Gastroesophageal sphincter (tissue), 4 donors: Measurements from ENCODE around the gene HDDC3. TPM values are rescaled to one million over a fixed set of nuclear protein-coding genes. Genes with fewer than 3 reads are reported as not detected.

Experiments
- ATAC-seq: fragments of 150-250 bp; one replicate; pipeline ENCODE4 v1.9.1; 2016; ENCODE audit warnings: mild to moderate bottlenecking, moderate library complexity
- H3K27ac ChIP-seq, 4 donors: fragments of 200-600 bp; sonication (generic) in 3 of 4; 1 replicate in 3 of 4; 2 replicates in 1 of 4; pipeline ENCODE4 v1.5.1; 2016 to 2019
- H3K27me3 ChIP-seq: fragments of 200-600 bp; sonication (generic); one replicate; pipeline ENCODE4 v1.5.1; 2019
- H3K36me3 ChIP-seq, 2 donors: fragments of 200-600 bp; sonication (generic); one replicate each; pipeline ENCODE4 v1.5.1; 2019; ENCODE audit warnings: control low read depth in 1 of 2
- H3K4me1 ChIP-seq, 3 donors: fragments of 200-600 bp; sonication (generic); 1 replicate in 2 of 3; 2 replicates in 1 of 3; pipeline ENCODE4 v1.5.1; 2016 to 2019; ENCODE audit warnings: control low read depth in 2 of 3
- H3K4me3 ChIP-seq, 2 donors: fragments of 200-600 bp; sonication (generic); one replicate each; pipeline ENCODE4 v1.5.1; 2019; ENCODE audit warnings: mild to moderate bottlenecking in 1 of 2, moderate library complexity in 1 of 2
- H3K9me3 ChIP-seq, 3 donors: fragments of 200-600 bp; sonication (generic); one replicate each; pipeline ENCODE4 v1.5.1; 2017 to 2019; ENCODE audit warnings: control low read depth in 2 of 3
- CTCF ChIP-seq, 4 experiments: fragments of 200-600 bp in 2 of 4; fragments of 450-650 bp in 2 of 4; sonication (generic) in 1 of 4; IDR thresholded peaks; one replicate each; pipeline ENCODE4 v1.5.1; 2017 to 2019; ENCODE audit warnings: antibody characterized with exemption in 4 of 4, mild to moderate bottlenecking in 2 of 4, moderate library complexity in 2 of 4
- EP300 ChIP-seq: sonication (generic); formaldehyde crosslinking; IDR thresholded peaks from one replicate; pipeline ENCODE4 v1.6.1; 2017; ENCODE audit warnings: antibody characterized with exemption, mild to moderate bottlenecking
- POLR2A ChIP-seq, 2 donors: fragments of 450-650 bp; IDR thresholded peaks; one replicate each; pipeline ENCODE4 v1.6.1; 2017; ENCODE audit warnings: antibody characterized with exemption in 2 of 2, mild to moderate bottlenecking in 2 of 2, moderate library complexity in 1 of 2
- POLR2AphosphoS5 ChIP-seq: sonication (generic); formaldehyde crosslinking; IDR thresholded peaks from one replicate; pipeline ENCODE4 v1.6.1; 2017; ENCODE audit warnings: antibody characterized with exemption
- WGBS, 2 donors: methylation state at CpG; one replicate each; pipeline ENCODE4 v1.1.5; 2018; ENCODE audit warnings: low coverage in 1 of 2; 5-methylcytosine and 5-hydroxymethylcytosine counted together
- total RNA-seq, 4 donors: library from RNA; depleted of rRNA; stranded (reverse); fragments of >200 nt; gene quantifications; one replicate each; pipeline ENCODE4 v1.1.0, GENCODE V29; 2016

The HDDC3 gene
- total RNA-seq = 10 to 100 TPM in 2 of 4 donors, 1 to 10 TPM in 2; 5.9 to 17.1 (median 8.3) TPM

- Histone ChIP-seq H3K9me3 (no peaks in the 10 kb centered on the region), H3K4me3 (peak within 1 kb of the TSS; percentile 68 to 81), H3K36me3 (peaks cover 0 to 3% of the 10 kb centered on the region in 2 donors), H3K27ac (peak within 1 kb of the TSS; percentile 36 to 92 (median 88)), H3K4me1 (peaks cover 0 to 71% (median 34%) of the 10 kb centered on the region in 3 donors), H3K27me3 (no peaks in the 10 kb centered on the region)
- 0 to 16% methylated on average over 2 to 4 of the region's 52 CpGs for WGBS, 2 donors
- TF ChIP-seq EP300 = no peak
- peak; percentile 51 to 69 for TF ChIP-seq POLR2A (IDR thresholded peaks at IDR 0.05)
- TF ChIP-seq POLR2AphosphoS5 = peak; percentile 78
- TF ChIP-seq CTCF (IDR thresholded peaks at IDR 0.05) = peak; percentile 85 to 96 (median 90)
- ATAC-seq = peak; percentile 74
Observed at GRCh38 chr15:90931828-90932659, at the start of gene HDDC3. Gene HDDC3 (minus strand): TSS chr15:90932549. CDS start chr15:90932540, 9 bp downstream.

- Histone ChIP-seq H3K27me3 (no peaks in the 10 kb centered on the region), H3K27ac (no peak overlapping the region), H3K4me3 (no peak overlapping the region), H3K36me3 (peaks cover 0 to 10% of the 10 kb centered on the region in 2 donors), H3K4me1 (no peaks in the 10 kb centered on the region), H3K9me3 (no peaks in the 10 kb centered on the region)
- 75 to 88% methylated on average over 1 to 2 of the region's 5 CpGs for WGBS, 2 donors
- ATAC-seq = no peak
- TF ChIP-seq CTCF (IDR thresholded peaks at IDR 0.05) = no peak
- TF ChIP-seq POLR2AphosphoS5 = no peak
- no peak for TF ChIP-seq EP300
- no peak for TF ChIP-seq POLR2A (IDR thresholded peaks at IDR 0.05)
Observed at GRCh38 chr15:90982135-90982534, 49.8 kb upstream of the HDDC3 start.

GRCh38 chr15:90981681-90982080 is 49.3 kb upstream of the HDDC3 start:
- TF ChIP-seq POLR2A (IDR thresholded peaks at IDR 0.05) = no peak
- no peak for TF ChIP-seq EP300
- TF ChIP-seq CTCF (IDR thresholded peaks at IDR 0.05) = no peak
- no peak for TF ChIP-seq POLR2AphosphoS5
- Histone ChIP-seq H3K9me3 (no peaks in the 10 kb centered on the region), H3K36me3 (peaks cover 0 to 10% of the 10 kb centered on the region in 2 donors), H3K27me3 (no peaks in the 10 kb centered on the region), H3K27ac (no peak overlapping the region), H3K4me1 (no peaks in the 10 kb centered on the region), H3K4me3 (no peak overlapping the region)
- 85 to 91% methylated on average over 5 to 6 of the region's 6 CpGs for WGBS, 2 donors
- no peak for ATAC-seq

- WGBS, 2 donors = 29 to 90% methylated on average over 1 of the region's 1 CpG
- peaks cover 0 to 14% of the 10 kb centered on the region in 2 donors for H3K36me3 ChIP-seq
- TF ChIP-seq POLR2A (IDR thresholded peaks at IDR 0.05) (no peak), CTCF (IDR thresholded peaks at IDR 0.05) (no peak), POLR2AphosphoS5 (no peak), EP300 (no peak)
- H3K27me3 ChIP-seq = no peaks in the 10 kb centered on the region
- no peaks in the 10 kb centered on the region for H3K4me1 ChIP-seq
- no peak overlapping the region for H3K4me3 ChIP-seq
- no peak overlapping the region for H3K27ac ChIP-seq
- no peaks in the 10 kb centered on the region for H3K9me3 ChIP-seq
- no peak for ATAC-seq
Observed at GRCh38 chr15:90979582-90979981, 47.2 kb upstream of the HDDC3 start.

- H3K36me3 ChIP-seq = peaks cover 0 to 14% of the 10 kb centered on the region in 2 donors
- H3K9me3 ChIP-seq = no peaks in the 10 kb centered on the region
- H3K4me1 ChIP-seq = no peaks in the 10 kb centered on the region
- no peak for ATAC-seq
- H3K4me3 ChIP-seq = no peak overlapping the region
- H3K27me3 ChIP-seq = no peaks in the 10 kb centered on the region
- WGBS, 2 donors = 79 to 98% methylated on average over 2 to 13 of the region's 21 CpGs
- TF ChIP-seq EP300 (no peak), POLR2AphosphoS5 (no peak), CTCF (IDR thresholded peaks at IDR 0.05) (no peak), POLR2A (IDR thresholded peaks at IDR 0.05) (no peak)
- H3K27ac ChIP-seq = no peak overlapping the region
Observed at GRCh38 chr15:90974216-90974615, 41.9 kb upstream of the HDDC3 start.
